Endodermal cell (in vitro differentiated cells): ENCODE measurements around the gene PRRX1. TPM values are rescaled to one million over a fixed set of nuclear protein-coding genes. Genes with fewer than 3 reads are reported as not detected.

Experiments
- DNase-seq: peaks from one replicate; pipeline ENCODE4 v3.0.0-alpha.2; 2017
- H3K27ac ChIP-seq: 2 replicates; pipeline ENCODE4 v1.5.1; 2013; ENCODE audit warnings: mild to moderate bottlenecking, low read depth, low read length, moderate library complexity
- H3K27me3 ChIP-seq: 2 replicates; pipeline ENCODE4 v1.6.1; 2013; ENCODE audit warnings: mild to moderate bottlenecking, low read length, moderate library complexity; ENCODE audit not compliant: insufficient read depth, control insufficient read depth, poor library complexity, severe bottlenecking
- H3K36me3 ChIP-seq: 2 replicates; pipeline ENCODE4 v1.7.0; 2013; ENCODE audit warnings: mild to moderate bottlenecking, low read length, moderate library complexity; ENCODE audit not compliant: control insufficient read depth, insufficient read depth
- H3K4me1 ChIP-seq: one replicate; pipeline ENCODE4 v1.7.0; 2013; ENCODE audit warnings: low read length; ENCODE audit not compliant: control insufficient read depth, insufficient read depth
- H3K4me3 ChIP-seq: 2 replicates; pipeline ENCODE4 v1.5.1; 2013; ENCODE audit warnings: mild to moderate bottlenecking, low read length, moderate library complexity
- H3K9ac ChIP-seq: 2 replicates; pipeline ENCODE4 v1.6.1; 2013; ENCODE audit warnings: mild to moderate bottlenecking, low read length, moderate library complexity; ENCODE audit not compliant: poor library complexity, severe bottlenecking; ENCODE audit errors: extremely low read depth
- H3K9me3 ChIP-seq: 2 replicates; pipeline ENCODE4 v1.6.1; 2013; ENCODE audit warnings: mild to moderate bottlenecking, low read length, moderate library complexity; ENCODE audit not compliant: control insufficient read depth
- H3K27ac Mint-ChIP-seq: 2 replicates; pipeline ENCODE4 v1.8.0; 2020; ENCODE audit warnings: mixed read lengths
- H3K27me3 Mint-ChIP-seq: 2 replicates; pipeline ENCODE4 v1.8.0; 2021; ENCODE audit warnings: mild to moderate bottlenecking, mixed read lengths; ENCODE audit not compliant: insufficient read depth
- H3K36me3 Mint-ChIP-seq: 2 replicates; pipeline ENCODE4 v1.8.0; 2020; ENCODE audit warnings: low read depth, mixed read lengths
- H3K4me1 Mint-ChIP-seq: 2 replicates; pipeline ENCODE4 v1.8.0; 2020; ENCODE audit warnings: mixed read lengths
- H3K4me3 Mint-ChIP-seq: 2 replicates; pipeline ENCODE4 v1.8.0; 2020; ENCODE audit warnings: mild to moderate bottlenecking, moderate library complexity, mixed read lengths
- H3K9me3 Mint-ChIP-seq: 2 replicates; pipeline ENCODE4 v1.8.0; 2020; ENCODE audit warnings: mild to moderate bottlenecking, mixed read lengths
- WGBS, 2 experiments: methylation state at CpG; one replicate each; pipeline versions ENCODE4 v1.1.5 to v1.1.7; 2013; ENCODE audit warnings: missing lambda C conversion rate in 2 of 2, mixed read lengths in 1 of 2; ENCODE audit not compliant: insufficient coverage in 1 of 2, insufficient read length in 1 of 2; 5-methylcytosine and 5-hydroxymethylcytosine counted together
- long read RNA-seq, 4 experiments: library from polyadenylated mRNA in 2 of 4; library from RNA in 1 of 4; library from capped mRNA in 1 of 4; stranded (forward) in 3 of 4; unstranded in 1 of 4; transcript quantifications; one replicate each; pipeline ENCODE4 v2.0.0, GENCODE V29; 2020 to 2021; ENCODE audit warnings: inconsistent platforms in 1 of 4
- polyA plus RNA-seq, 2 experiments: library from polyadenylated mRNA; stranded (reverse); fragments of 50-300 nt; gene quantifications; one replicate each; pipeline ENCODE4 v1.2.3, GENCODE V29; 2013
- total RNA-seq, 2 donors: library from RNA; stranded (reverse); fragmentation: NEBNext Ultra II Directional in 1 of 2; extraction: Animal tissue kit (Norgen Biotek cat#: 25700) in 1 of 2; gene quantifications; 2 replicates in 1 of 2; 3 replicates in 1 of 2; pipeline ENCODE4 v1.2.1, GENCODE V29; 2021
- TF ChIP-seq, protein P1 (sequence below): fragments of 200-600 bp; sonication (generic); conservative IDR thresholded peaks from 2 replicates; pipeline ENCODE4 v1.5.0; 2021; ENCODE audit warnings: antibody characterized with exemption, mild to moderate bottlenecking

PRRX1 gene
- total RNA-seq: not detected
- 13.7 TPM for polyA plus RNA-seq (2013, experiment 1 of 2)
- 14.4 TPM for polyA plus RNA-seq (2013, experiment 2 of 2)
- long read RNA-seq, experiment 1: 0 reads
- long read RNA-seq, experiment 2: 0 reads
- long read RNA-seq, experiment 3: 0 reads
- long read RNA-seq, experiment 4: 0 reads

DNA sequence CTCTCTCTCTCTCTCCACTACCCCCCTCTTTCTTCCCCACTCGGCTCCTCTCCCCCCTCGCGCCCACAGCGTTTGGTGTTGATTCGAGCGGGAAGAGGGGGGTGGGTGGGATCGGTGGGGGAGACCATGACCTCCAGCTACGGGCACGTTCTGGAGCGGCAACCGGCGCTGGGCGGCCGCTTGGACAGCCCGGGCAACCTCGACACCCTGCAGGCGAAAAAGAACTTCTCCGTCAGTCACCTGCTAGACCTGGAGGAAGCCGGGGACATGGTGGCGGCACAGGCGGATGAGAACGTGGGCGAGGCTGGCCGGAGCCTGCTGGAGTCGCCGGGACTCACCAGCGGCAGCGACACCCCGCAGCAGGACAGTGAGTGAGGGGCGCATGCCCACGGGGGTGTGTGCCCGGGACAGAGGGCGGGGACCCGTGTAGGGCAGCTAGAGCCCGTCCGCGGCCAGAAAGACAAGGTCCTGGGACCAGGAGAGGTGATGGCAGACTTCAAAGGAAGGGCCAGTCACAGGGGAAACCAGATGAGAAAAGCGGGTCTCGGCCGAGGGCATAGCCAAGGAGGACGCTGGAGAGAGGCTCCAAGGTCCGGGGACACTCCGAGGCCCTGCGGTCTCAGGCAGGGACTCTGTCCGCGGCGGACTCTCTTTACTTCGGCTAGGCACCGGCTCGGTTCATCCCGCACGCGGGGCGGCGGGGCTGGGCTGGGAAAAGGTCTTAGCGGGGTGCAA lies at the start of gene PRRX1:
Gene PRRX1 (plus strand): TSS at position 39 of the 735 bp plus-strand sequence. CDS start 88 bp downstream, at position 127.
- Histone ChIP-seq H3K4me3 (peak within 1 kb of the TSS; percentile 78), H3K27ac (no peak within 1 kb of the TSS), H3K36me3 (no peaks in the 10 kb centered on the region), H3K27me3 (peaks cover 100% of the 10 kb centered on the region), H3K9ac (no peak within 1 kb of the TSS), H3K4me1 (peaks cover 8% of the 10 kb centered on the region), H3K9me3 (no peaks in the 10 kb centered on the region)
- 0 to 1% methylated on average over 27 to 52 of the region's 56 CpGs for WGBS, 2 experiments
- TF ChIP-seq, protein P1, sequence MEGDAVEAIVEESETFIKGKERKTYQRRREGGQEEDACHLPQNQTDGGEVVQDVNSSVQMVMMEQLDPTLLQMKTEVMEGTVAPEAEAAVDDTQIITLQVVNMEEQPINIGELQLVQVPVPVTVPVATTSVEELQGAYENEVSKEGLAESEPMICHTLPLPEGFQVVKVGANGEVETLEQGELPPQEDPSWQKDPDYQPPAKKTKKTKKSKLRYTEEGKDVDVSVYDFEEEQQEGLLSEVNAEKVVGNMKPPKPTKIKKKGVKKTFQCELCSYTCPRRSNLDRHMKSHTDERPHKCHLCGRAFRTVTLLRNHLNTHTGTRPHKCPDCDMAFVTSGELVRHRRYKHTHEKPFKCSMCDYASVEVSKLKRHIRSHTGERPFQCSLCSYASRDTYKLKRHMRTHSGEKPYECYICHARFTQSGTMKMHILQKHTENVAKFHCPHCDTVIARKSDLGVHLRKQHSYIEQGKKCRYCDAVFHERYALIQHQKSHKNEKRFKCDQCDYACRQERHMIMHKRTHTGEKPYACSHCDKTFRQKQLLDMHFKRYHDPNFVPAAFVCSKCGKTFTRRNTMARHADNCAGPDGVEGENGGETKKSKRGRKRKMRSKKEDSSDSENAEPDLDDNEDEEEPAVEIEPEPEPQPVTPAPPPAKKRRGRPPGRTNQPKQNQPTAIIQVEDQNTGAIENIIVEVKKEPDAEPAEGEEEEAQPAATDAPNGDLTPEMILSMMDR: peak; percentile 26
- H3K27ac Mint-ChIP-seq: no peak within 1 kb of the TSS
- DNase-seq: peak; percentile 80
- H3K36me3 Mint-ChIP-seq: no peaks in the 10 kb centered on the region
- peaks cover 4% of the 10 kb centered on the region for H3K9me3 Mint-ChIP-seq
- peaks cover 99% of the 10 kb centered on the region for H3K27me3 Mint-ChIP-seq
- peak within 1 kb of the TSS; percentile 57 for H3K4me3 Mint-ChIP-seq
- H3K4me1 Mint-ChIP-seq: peaks cover 29% of the 10 kb centered on the region

- Histone ChIP-seq H3K9ac (no peak overlapping the region), H3K4me1 (no peaks in the 10 kb centered on the region), H3K27ac (no peak overlapping the region), H3K9me3 (no peaks in the 10 kb centered on the region), H3K36me3 (no peaks in the 10 kb centered on the region), H3K27me3 (no peaks in the 10 kb centered on the region), H3K4me3 (no peak overlapping the region)
- H3K27me3 Mint-ChIP-seq: peaks cover 2% of the 10 kb centered on the region
- no peak overlapping the region for H3K4me3 Mint-ChIP-seq
- no peaks in the 10 kb centered on the region for H3K4me1 Mint-ChIP-seq
- 80 to 91% methylated on average over 3 to 6 of the region's 7 CpGs for WGBS, 2 experiments
- no peaks in the 10 kb centered on the region for H3K36me3 Mint-ChIP-seq
- no peak overlapping the region for H3K27ac Mint-ChIP-seq
- DNase-seq: no peak
- TF ChIP-seq, protein P1: no peak
- no peaks in the 10 kb centered on the region for H3K9me3 Mint-ChIP-seq
These were observed 46.2 kb upstream of the PRRX1 start for GRCh38 chr1:170617591-170618330.

- Mint-ChIP-seq H3K27ac (no peak overlapping the region), H3K27me3 (peaks cover 2% of the 10 kb centered on the region), H3K4me3 (no peak overlapping the region), H3K4me1 (no peaks in the 10 kb centered on the region), H3K9me3 (no peaks in the 10 kb centered on the region), H3K36me3 (no peaks in the 10 kb centered on the region)
- Histone ChIP-seq H3K27me3 (no peaks in the 10 kb centered on the region), H3K9ac (no peak overlapping the region), H3K4me3 (no peak overlapping the region), H3K27ac (no peak overlapping the region), H3K36me3 (no peaks in the 10 kb centered on the region), H3K9me3 (no peaks in the 10 kb centered on the region), H3K4me1 (no peaks in the 10 kb centered on the region)
- TF ChIP-seq, protein P1: no peak
- no peak for DNase-seq
- WGBS, 2 experiments: 100% methylated on average over 1 of the region's 2 CpGs
These were observed 45.5 kb upstream of the PRRX1 start for GRCh38 chr1:170618421-170618820.
